Hematopoietic multipotent progenitor cell treated with erythropoietin and hydrocortisone succinate and interleukin-3 and kit ligand, for 15 days (in vitro differentiated cells): Measurements from ENCODE around the gene TTC17.
"Not testable (repeated sequence)": the region's sequence is repeated elsewhere in the genome, so short reads cannot be mapped to it uniquely, and the experiment has no call there.

Experiments
- DNase-seq: peaks from one replicate; pipeline ENCODE4 v3.0.0-alpha.2; 2015; ENCODE audit warnings: low spot score

The TTC17 gene

GRCh38 chr11:43467958-43468357, 109.2 kb downstream of the TTC17 start:
- DNase-seq = no peak

- DNase-seq = not testable (repeated sequence)
These were observed 118.8 kb downstream of the TTC17 start for GRCh38 chr11:43477491-43477890.

- DNase-seq = no peak
These were observed 127.4 kb downstream of the TTC17 start for GRCh38 chr11:43486141-43486540.

- DNase-seq = no peak
These were observed 131.2 kb downstream of the TTC17 start for GRCh38 chr11:43489869-43490465.

- no peak for DNase-seq
These were observed 134.0 kb downstream of the TTC17 start for GRCh38 chr11:43492701-43493100.

GRCh38 chr11:43493431-43493830, 134.7 kb downstream of the TTC17 start:
- no peak for DNase-seq

GRCh38 chr11:43497144-43497543, 138.4 kb downstream of the TTC17 start:
- no peak for DNase-seq

- DNase-seq = no peak
These were observed 139.8 kb downstream of the TTC17 start for GRCh38 chr11:43498561-43498960.

- no peak for DNase-seq
These were observed 144.7 kb downstream of the TTC17 start for GRCh38 chr11:43503417-43503816.

- no peak for DNase-seq
These were observed 145.7 kb downstream of the TTC17 start for GRCh38 chr11:43504316-43504950.

- DNase-seq = no peak
These were observed 146.5 kb downstream of the TTC17 start for GRCh38 chr11:43505171-43505570.

- no peak for DNase-seq
These were observed 148.5 kb downstream of the TTC17 start for GRCh38 chr11:43507171-43507570.

GRCh38 chr11:43508511-43508918, 149.8 kb downstream of the TTC17 start:
- no peak for DNase-seq

GRCh38 chr11:43511959-43512358, 153.2 kb downstream of the TTC17 start:
- DNase-seq = no peak

GRCh38 chr11:43515090-43515489, 156.4 kb downstream of the TTC17 start:
- no peak for DNase-seq

GRCh38 chr11:43516316-43516850, 157.7 kb downstream of the TTC17 start:
- DNase-seq = no peak

- no peak for DNase-seq
These were observed 158.8 kb downstream of the TTC17 start for GRCh38 chr11:43517518-43517917.

GRCh38 chr11:43518408-43519160, 159.9 kb downstream of the TTC17 start:
- no peak for DNase-seq

GRCh38 chr11:43521471-43521870, 162.8 kb downstream of the TTC17 start:
- no peak for DNase-seq

- no peak for DNase-seq
These were observed 164.9 kb downstream of the TTC17 start for GRCh38 chr11:43523632-43524031.

- no peak for DNase-seq
These were observed 173.3 kb downstream of the TTC17 start for GRCh38 chr11:43532041-43532440.

GRCh38 chr11:43537833-43538615, 179.3 kb downstream of the TTC17 start:
- no peak for DNase-seq
